HepG2 (cell line): ENCODE data around the gene JMY.

Source experiments
- ADNP ChIP-seq: sonication (generic); formaldehyde crosslinking; IDR thresholded peaks from 2 replicates; pipeline ENCODE4 v1.4.0; 2020; ENCODE audit warnings: missing genetic modification reagents
- BRF2 ChIP-seq: sonication (generic); formaldehyde crosslinking; IDR thresholded peaks from 2 replicates; pipeline ENCODE4 v1.8.1; 2022; ENCODE audit warnings: mild to moderate bottlenecking, missing genetic modification reagents
- CHD4 ChIP-seq: fragments of 200-600 bp; sonication (generic); IDR thresholded peaks from 2 replicates; pipeline ENCODE4 v1.7.0; 2017; ENCODE audit warnings: mild to moderate bottlenecking, low read length, borderline replicate concordance
- MAX ChIP-seq: IDR thresholded peaks from 2 replicates; pipeline ENCODE4 v1.6.1; 2012; ENCODE audit warnings: inconsistent platforms
- PCBP1 ChIP-seq: fragments of 200-400 bp; formaldehyde crosslinking; IDR thresholded peaks from 2 replicates; pipeline ENCODE4 v1.6.1; 2017; ENCODE audit warnings: mild to moderate bottlenecking, low read depth, low read length, borderline replicate concordance
- TAF1 ChIP-seq: sonication (generic); formaldehyde crosslinking; IDR thresholded peaks from 2 replicates; pipeline ENCODE4 v1.4.0; 2020; ENCODE audit warnings: missing genetic modification reagents
- ZNF275 ChIP-seq: sonication (generic); formaldehyde crosslinking; IDR thresholded peaks from 2 replicates; pipeline ENCODE4 v1.8.0; 2022; ENCODE audit warnings: missing genetic modification reagents, mild to moderate bottlenecking, inconsistent platforms, borderline replicate concordance
- ZNF3 ChIP-seq: IDR thresholded peaks from 2 replicates; pipeline ENCODE4 v1.7.0; 2017; ENCODE audit warnings: inconsistent platforms

- no peak for TF ChIP-seq ADNP
- TF ChIP-seq ZNF3 (CRISPR knock-in tag): no peak
- TF ChIP-seq BRF2 (CRISPR knock-in tag): no peak
- no peak for TF ChIP-seq TAF1 (CRISPR knock-in tag)
- no peak for TF ChIP-seq PCBP1
- TF ChIP-seq CHD4: no peak
- no peak for TF ChIP-seq ZNF275
- no peak for TF ChIP-seq MAX
Observed at GRCh38 chr5:79206541-79206940, 29.4 kb upstream of the JMY start.
